HG03571 (cell line): ENCODE measurements around the gene GAB2.
"Not testable (repeated sequence)": the region's sequence is repeated elsewhere in the genome, so short reads cannot be mapped to it uniquely, and the experiment has no call there.

Source experiments
- ATAC-seq: cut with Tn5 transposase; IDR thresholded peaks from one replicate; pipeline ENCODE4 v1.9.1; 2021; ENCODE audit not compliant: unreplicated experiment

GAB2 gene

GRCh38 chr11:78226684-78227680 is 190.6 kb downstream of the GAB2 start:
- ATAC-seq = no peak

- ATAC-seq = no peak
Observed at GRCh38 chr11:78224906-78225420, 192.7 kb downstream of the GAB2 start.

DNA sequence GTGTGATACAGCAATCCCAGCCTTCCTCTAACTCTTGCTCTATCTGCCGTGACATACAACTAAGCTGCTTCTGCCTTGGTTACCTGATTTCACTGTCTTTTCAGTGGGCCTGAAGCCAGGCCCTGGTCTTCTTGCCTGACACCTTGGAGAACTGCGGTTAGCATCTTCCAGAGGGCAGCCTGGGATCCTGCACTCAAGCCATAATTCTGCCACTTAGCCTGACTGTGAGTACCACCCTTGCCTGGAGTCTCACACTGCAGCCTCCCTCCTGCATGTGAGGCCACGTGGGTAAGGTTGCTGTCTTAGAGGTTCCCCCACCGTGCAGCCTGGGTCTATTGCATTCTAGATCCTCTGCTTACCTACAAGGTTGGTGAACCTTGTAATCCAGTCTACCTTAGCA is 193.1 kb downstream of the GAB2 start:
- no peak for ATAC-seq

- ATAC-seq = peak; percentile 84
Observed at GRCh38 chr11:78223320-78223954, 194.2 kb downstream of the GAB2 start.

DNA sequence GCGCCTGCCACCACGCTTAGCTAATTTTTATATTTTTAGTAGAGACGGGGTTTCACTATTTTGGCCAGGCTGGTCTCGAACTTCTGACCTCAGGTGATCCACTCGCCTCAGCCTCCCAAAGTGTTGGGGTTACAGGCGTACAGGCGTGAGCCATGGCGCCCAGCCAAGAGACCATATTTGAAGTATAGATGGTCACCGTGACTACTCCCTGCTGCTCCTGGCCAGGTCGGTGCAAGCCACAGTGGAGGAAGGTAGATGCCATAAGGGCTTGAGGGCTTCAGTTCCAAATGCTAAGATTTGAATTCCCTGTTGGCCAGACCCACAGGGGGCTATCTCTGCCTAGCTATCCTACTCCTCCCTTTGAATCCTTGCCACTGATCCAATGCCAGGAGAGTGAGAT is 194.9 kb downstream of the GAB2 start:
- not testable (repeated sequence) for ATAC-seq

- no peak for ATAC-seq
Observed at GRCh38 chr11:78221396-78222315, 196.0 kb downstream of the GAB2 start.

- no peak for ATAC-seq
Observed at GRCh38 chr11:78220218-78221157, 197.1 kb downstream of the GAB2 start.

GRCh38 chr11:78219493-78220217 is 198.0 kb downstream of the GAB2 start:
- no peak for ATAC-seq

- ATAC-seq = no peak
Observed at GRCh38 chr11:78218707-78219492, 198.7 kb downstream of the GAB2 start.

GRCh38 chr11:78217650-78218541 is 199.7 kb downstream of the GAB2 start:
- no peak for ATAC-seq

DNA sequence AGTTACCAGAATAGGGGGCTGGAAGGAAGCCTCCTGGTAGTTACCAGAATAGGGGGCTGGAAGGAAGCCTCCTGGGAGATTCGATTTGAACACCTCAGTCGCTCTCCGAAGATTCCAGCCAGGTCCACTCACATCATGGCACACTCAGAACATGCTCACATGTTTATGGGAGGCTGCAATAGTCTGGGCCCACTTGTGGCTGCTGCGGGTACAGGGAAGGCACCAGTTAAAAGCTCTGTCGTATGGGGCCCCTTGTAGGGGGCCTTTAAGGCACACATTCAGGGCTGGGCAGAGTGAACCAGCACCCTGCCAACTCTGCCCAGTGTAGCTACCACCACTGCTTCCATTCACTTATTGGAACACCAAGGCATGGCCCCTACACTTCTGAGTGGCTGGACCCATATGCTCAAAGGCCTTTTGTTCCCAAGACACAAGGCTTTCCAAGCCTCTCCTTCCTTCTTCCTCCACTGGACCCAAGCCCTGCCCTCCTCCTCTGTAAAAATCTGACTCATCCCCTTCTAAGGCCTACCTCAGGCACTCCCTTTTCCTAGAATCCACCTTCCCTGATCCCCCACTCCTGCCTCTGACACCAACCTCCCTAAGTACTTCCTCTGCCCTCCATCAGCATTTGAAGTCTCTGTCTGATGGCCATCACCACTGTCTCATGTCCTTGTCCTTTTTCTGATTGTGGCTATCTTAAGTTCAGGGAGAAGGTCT is 200.9 kb downstream of the GAB2 start:
- ATAC-seq = no peak

GRCh38 chr11:78216021-78216420 is 201.6 kb downstream of the GAB2 start:
- no peak for ATAC-seq

DNA sequence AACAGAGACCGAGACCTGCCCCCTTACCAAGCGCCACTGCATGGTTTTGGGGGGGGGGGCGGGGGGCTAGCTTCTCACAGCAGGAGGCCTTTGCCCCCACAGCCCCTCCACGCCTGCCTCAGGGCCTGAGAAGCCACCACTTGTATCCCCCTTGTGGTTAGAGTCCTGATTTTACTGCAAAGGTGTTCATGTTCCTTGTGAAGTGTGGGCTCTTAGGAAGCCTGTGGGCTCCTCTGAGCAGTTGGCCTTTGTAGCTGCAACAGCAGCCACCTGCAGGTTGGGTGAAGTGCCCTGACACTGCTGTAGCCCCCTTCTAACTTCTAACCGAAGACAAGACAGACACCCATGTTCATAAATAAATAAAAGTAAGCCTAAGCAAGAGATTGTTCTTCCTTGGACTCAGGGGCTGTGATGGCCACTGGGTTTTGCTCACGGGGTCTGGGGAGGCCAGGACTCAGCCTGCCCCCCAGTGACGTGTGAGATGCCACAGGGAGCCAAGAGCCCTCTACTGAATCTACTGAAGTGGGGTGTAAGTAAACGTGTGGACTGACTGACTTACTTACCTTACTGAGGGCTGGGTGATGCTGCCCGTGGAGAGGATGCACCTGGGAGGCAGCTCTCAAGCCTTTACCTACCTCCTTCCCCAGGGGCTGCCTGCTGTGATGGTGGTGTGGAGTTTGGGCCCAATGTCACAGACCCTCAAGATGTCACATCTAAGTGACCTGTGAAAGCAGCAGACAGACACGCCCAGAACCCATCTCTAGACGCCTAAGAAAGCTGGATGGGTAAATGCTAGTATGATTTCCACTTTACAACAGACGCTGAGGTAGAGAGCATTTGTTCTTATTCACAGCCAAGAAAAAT is 203.1 kb downstream of the GAB2 start:
- ATAC-seq = no peak

DNA sequence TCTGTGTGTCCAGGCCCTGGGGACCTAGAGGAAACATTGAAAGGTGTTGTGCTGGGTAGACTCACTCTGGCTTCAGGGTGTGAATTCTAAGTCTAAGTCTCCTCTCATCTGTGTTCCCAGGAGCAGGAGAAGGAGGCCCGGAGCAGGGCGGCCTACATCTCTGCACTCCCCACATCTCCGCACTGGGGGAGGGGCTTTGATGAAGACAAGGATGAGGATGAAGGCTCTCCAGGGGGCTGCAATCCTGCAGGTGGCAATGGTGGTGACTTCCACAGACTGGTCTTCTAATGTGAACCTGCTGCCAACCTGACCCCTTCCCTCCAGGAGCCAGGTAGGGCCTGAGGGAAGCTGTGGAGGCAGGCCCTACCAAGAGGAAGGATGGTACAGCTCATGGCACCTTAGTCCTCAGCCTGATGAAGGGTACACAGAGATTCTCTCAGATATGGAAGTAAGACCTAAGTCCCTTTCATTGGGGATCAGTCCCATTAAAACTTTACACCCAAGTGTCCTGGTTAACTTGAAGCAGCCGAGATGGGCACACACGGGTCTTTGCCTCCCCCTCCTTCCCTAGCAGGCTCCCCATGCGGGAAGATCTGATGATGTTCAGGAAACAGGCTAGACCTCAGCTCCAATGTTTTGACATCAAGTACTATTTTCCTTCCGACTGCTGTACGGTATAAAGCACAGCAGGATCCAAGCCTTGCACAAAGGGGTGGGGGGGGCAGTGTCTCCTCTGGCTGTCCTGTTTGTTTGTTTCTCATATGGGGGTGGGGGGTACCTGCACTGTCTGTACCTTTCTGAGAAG is 203.9 kb downstream of the GAB2 start:
- ATAC-seq = no peak
